ENCODE measurements around the gene RIC1.
"Not testable (repeated sequence)": the region's sequence is repeated elsewhere in the genome, so short reads cannot be mapped to it uniquely, and the experiment has no call there.

The RIC1 gene

GRCh38 chr9:5721279-5722087, 92.6 kb downstream of the RIC1 start:
- DNase-seq (ENCODE audit: low spot score), result no peak
- TF ChIP-seq, protein P1, sequence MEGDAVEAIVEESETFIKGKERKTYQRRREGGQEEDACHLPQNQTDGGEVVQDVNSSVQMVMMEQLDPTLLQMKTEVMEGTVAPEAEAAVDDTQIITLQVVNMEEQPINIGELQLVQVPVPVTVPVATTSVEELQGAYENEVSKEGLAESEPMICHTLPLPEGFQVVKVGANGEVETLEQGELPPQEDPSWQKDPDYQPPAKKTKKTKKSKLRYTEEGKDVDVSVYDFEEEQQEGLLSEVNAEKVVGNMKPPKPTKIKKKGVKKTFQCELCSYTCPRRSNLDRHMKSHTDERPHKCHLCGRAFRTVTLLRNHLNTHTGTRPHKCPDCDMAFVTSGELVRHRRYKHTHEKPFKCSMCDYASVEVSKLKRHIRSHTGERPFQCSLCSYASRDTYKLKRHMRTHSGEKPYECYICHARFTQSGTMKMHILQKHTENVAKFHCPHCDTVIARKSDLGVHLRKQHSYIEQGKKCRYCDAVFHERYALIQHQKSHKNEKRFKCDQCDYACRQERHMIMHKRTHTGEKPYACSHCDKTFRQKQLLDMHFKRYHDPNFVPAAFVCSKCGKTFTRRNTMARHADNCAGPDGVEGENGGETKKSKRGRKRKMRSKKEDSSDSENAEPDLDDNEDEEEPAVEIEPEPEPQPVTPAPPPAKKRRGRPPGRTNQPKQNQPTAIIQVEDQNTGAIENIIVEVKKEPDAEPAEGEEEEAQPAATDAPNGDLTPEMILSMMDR (IDR thresholded peaks at IDR 0.05), result no peak
- Histone ChIP-seq H3K27ac (no peak overlapping the region), H3K4me3 (no peak overlapping the region)

DNA sequence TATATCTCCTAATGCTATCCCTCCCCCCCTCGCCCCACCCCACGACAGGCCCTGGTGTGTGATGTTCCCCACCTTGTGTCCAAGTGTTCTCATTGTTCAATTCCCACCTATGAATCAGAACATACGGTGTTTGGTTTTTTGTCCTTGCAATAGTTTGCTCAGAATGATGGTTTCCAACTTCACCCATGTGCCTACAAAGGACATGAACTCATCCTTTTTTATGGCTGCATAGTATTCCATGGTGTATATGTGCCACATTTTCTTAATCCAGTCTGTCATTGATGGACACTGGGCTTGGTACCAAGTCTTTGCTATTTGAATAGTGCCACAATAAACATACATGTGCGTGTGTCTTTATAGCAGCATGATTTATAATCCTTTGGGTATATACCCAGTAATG, 93.8 kb downstream of the RIC1 start:
- H3K27ac ChIP-seq; H3K4me3 ChIP-seq; DNase-seq (ENCODE audit: low spot score): not testable (repeated sequence)

GRCh38 chr9:5735072-5735471, 106.2 kb downstream of the RIC1 start:
- no peak overlapping the region for H3K4me3 ChIP-seq
- TF ChIP-seq, protein P1 (IDR thresholded peaks at IDR 0.05), result no peak
- no peak for DNase-seq (ENCODE audit: low spot score)
- no peak overlapping the region for H3K27ac ChIP-seq

DNA sequence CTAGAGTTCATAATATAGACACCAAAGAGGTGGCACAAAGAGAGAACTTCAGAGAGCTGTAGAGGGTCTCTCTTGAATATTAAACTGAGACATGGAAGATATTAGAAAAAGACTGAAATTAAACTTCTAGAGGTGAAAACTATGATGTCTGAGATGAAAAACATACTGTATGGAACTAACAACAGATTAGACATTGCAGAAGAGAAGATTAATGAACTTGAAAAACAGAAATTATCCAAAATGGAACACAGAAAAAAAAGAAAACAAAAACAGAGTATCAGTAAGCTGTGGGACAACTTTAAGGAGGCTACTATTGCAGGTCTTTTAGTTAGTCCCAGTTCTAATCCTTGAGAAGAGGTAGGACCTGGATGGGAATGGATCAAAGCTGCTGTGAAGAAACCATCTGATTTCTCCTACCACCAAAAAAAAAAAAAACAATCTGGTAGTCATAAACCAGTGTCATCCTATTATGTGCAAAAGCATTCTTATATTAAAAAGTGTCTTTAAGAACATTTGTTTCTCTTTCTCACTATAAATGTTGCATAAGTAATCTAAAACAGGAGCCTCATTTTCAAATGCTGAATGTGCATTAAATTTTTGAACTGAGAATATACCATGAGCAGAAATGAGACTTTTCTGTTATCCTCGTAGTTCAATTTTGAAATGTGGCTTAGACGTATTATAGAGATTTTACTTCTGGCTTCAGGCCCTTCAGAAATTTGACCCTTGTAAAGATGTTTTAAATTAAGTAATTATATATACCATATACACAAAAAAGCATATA, 107.8 kb downstream of the RIC1 start:
- Histone ChIP-seq H3K4me3 (no peak overlapping the region), H3K27ac (no peak overlapping the region)
- TF ChIP-seq, protein P1 (IDR thresholded peaks at IDR 0.05), result no peak
- DNase-seq (ENCODE audit: low spot score), result no peak

GRCh38 chr9:5743109-5743508, 114.2 kb downstream of the RIC1 start:
- DNase-seq (ENCODE audit: low spot score), result no peak
- no peak overlapping the region for H3K4me3 ChIP-seq
- TF ChIP-seq, protein P1 (IDR thresholded peaks at IDR 0.05), result no peak
- H3K27ac ChIP-seq, result no peak overlapping the region

DNA sequence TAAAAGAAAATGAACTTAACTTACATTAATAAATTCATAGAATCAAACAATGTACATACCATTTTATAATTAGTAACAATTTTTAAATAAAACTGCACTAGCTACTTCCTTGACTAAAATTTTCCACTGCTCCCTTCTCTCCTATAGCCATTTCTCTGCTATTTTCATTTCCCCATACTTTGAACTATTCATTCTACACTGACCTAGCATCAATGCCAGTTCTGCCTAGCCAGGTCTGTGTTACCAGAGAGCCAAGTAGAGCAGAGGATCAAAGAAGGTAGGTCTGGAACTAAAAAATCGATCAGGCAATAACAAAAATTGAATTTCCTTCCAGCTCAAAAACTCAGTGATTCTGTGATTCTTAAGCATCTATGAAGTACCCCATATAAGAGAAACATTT, 119.5 kb downstream of the RIC1 start:
- Histone ChIP-seq H3K27ac (no peak overlapping the region), H3K4me3 (no peak overlapping the region)
- DNase-seq (ENCODE audit: low spot score), result no peak
- TF ChIP-seq, protein P1 (IDR thresholded peaks at IDR 0.05), result no peak

DNA sequence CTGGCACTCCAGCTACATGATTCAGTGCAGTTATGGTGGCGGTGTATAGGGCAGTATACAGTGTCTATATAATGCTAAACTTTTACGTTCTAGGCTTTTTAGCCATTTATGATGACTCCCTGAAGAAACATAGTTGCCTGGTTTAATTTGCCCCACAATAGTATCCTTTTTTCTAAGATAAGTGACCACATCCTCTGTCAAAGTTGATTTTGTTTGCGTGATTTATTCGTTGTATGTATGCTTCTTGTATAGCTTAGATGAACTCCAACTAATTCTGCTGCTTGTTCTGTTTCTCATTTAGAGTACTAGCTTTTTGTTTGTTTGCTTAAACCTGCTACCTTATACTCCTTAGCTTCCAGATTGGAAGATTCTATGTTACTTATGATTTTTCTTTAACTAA, 120.4 kb downstream of the RIC1 start:
- no peak overlapping the region for H3K27ac ChIP-seq
- no peak overlapping the region for H3K4me3 ChIP-seq
- TF ChIP-seq, protein P1 (IDR thresholded peaks at IDR 0.05), result no peak
- DNase-seq (ENCODE audit: low spot score), result no peak

All from coronary artery (tissue), 2 donors.